ENCODE results near the gene TNS4. TPM values are rescaled to one million over a fixed set of nuclear protein-coding genes. Genes with fewer than 3 reads are reported as not detected.

TNS4 gene
- total RNA-seq, 2 experiments from 2014 or later = 7.3 to 7.6 TPM

GRCh38 chr17:40526668-40527067 is 25.2 kb upstream of the TNS4 start:
- DNase-seq = no peak
- Mint-ChIP-seq H3K27me3 (no peaks in the 10 kb centered on the region), H3K27ac (no peak overlapping the region), H3K36me3 (peaks cover 30% of the 10 kb centered on the region), H3K4me3 (no peak overlapping the region), H3K4me1 (peaks cover 26% of the 10 kb centered on the region), H3K9me3 (peaks cover 24% of the 10 kb centered on the region)

- Mint-ChIP-seq H3K4me3 (no peak overlapping the region), H3K27me3 (no peaks in the 10 kb centered on the region), H3K36me3 (peaks cover 30% of the 10 kb centered on the region), H3K27ac (no peak overlapping the region), H3K9me3 (peaks cover 24% of the 10 kb centered on the region), H3K4me1 (peaks cover 16% of the 10 kb centered on the region)
- no peak for DNase-seq
Measured at GRCh38 chr17:40525294-40525693, 23.9 kb upstream of the TNS4 start.

- no peak overlapping the region for H3K4me3 Mint-ChIP-seq
- H3K4me1 Mint-ChIP-seq = peaks cover 12% of the 10 kb centered on the region
- no peak for DNase-seq
- peaks cover 24% of the 10 kb centered on the region for H3K9me3 Mint-ChIP-seq
- peaks cover 30% of the 10 kb centered on the region for H3K36me3 Mint-ChIP-seq
- no peak overlapping the region for H3K27ac Mint-ChIP-seq
- no peaks in the 10 kb centered on the region for H3K27me3 Mint-ChIP-seq
Measured at GRCh38 chr17:40524243-40524965, 23.0 kb upstream of the TNS4 start.

- no peaks in the 10 kb centered on the region for H3K27me3 Mint-ChIP-seq
- H3K27ac Mint-ChIP-seq = no peak overlapping the region
- peaks cover 24% of the 10 kb centered on the region for H3K9me3 Mint-ChIP-seq
- no peak overlapping the region for H3K4me3 Mint-ChIP-seq
- H3K36me3 Mint-ChIP-seq = peaks cover 32% of the 10 kb centered on the region
- H3K4me1 Mint-ChIP-seq = peaks cover 19% of the 10 kb centered on the region
- no peak for DNase-seq
Measured at GRCh38 chr17:40522961-40523310, 21.5 kb upstream of the TNS4 start.

DNA sequence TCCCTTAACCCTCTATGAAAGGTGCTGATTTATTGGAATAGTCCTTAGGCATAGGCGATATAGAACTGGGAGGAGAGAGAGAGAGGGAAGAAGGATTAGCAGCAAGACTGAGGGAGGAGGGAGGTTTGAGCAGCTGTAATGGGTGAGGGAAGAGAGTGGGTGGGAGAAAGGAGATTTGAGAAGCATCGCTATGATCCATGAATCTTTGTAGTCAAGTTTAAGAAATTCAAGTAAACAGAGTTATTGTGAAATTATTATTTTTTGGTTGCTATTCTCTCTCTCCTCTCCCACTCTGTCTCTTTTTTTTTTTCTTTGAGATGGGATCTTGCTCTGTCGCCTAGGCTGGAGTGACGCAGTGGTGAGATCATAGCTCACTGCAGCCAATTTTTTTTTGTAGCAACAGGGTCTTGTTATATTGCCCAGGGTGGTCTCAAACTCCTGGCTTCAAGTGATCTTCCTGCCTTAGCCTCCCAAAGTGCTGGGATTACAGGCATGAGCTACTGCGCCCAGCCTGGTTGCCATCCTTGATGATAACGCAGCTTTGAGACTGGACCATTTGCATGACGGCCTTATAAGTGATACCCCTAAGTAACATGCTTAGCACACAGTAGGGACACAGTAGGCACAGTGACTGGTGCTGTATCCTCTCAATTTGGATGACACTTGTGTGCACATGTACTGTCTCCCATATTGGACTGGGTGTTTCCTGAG is 21.0 kb upstream of the TNS4 start:
- Mint-ChIP-seq H3K27ac (no peak overlapping the region), H3K4me1 (peaks cover 19% of the 10 kb centered on the region), H3K27me3 (no peaks in the 10 kb centered on the region), H3K4me3 (no peak overlapping the region), H3K36me3 (peaks cover 34% of the 10 kb centered on the region), H3K9me3 (peaks cover 24% of the 10 kb centered on the region)
- no peak for DNase-seq

GRCh38 chr17:40520991-40521453 is 19.6 kb upstream of the TNS4 start:
- H3K27ac Mint-ChIP-seq = no peak overlapping the region
- H3K36me3 Mint-ChIP-seq = peaks cover 35% of the 10 kb centered on the region
- no peak overlapping the region for H3K4me3 Mint-ChIP-seq
- H3K4me1 Mint-ChIP-seq = peaks cover 31% of the 10 kb centered on the region
- no peaks in the 10 kb centered on the region for H3K27me3 Mint-ChIP-seq
- no peak for DNase-seq
- peaks cover 28% of the 10 kb centered on the region for H3K9me3 Mint-ChIP-seq

GRCh38 chr17:40519089-40519775 is 17.8 kb upstream of the TNS4 start:
- H3K9me3 Mint-ChIP-seq = peaks cover 12% of the 10 kb centered on the region
- H3K27ac Mint-ChIP-seq = no peak overlapping the region
- DNase-seq = no peak
- peaks cover 21% of the 10 kb centered on the region for H3K36me3 Mint-ChIP-seq
- H3K4me1 Mint-ChIP-seq = peaks cover 46% of the 10 kb centered on the region
- H3K27me3 Mint-ChIP-seq = peaks cover 5% of the 10 kb centered on the region
- H3K4me3 Mint-ChIP-seq = no peak overlapping the region

DNA sequence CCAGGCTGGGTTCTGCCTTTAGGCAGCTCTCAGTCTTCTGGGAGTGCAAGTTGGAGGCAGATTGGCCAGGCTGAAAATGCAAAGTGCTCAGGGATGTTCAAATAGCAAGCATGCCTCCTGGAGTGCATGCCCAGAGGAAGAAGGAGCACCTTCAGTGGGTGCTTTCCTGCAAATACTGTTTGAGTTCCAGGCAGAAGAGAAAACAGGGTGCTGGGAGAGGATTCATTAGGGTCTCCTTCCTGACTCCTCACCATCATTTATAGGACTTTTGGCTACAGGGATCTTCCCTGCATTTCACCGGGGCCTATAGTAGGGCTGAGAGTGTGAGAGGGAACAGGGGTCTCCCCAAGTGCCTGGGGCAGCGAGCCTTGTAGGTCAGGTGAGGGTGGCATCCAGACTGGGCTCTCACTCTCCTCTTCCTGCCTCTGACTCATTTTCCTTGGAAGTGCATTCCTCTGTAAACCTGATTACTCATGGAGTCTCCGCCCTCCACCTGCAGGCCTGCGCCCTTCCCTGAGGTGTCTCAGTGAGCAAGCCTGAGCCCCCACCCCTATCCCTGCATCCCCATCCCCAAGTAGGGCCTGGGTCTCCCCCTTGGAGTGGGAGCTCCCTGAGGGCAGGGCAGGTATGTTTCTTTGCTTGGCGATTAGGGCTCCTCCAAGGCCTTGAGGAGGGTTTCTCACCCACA is 17.1 kb upstream of the TNS4 start:
- peak overlapping the region; percentile 16 for H3K4me3 Mint-ChIP-seq
- no peak for DNase-seq
- H3K27me3 Mint-ChIP-seq = peaks cover 12% of the 10 kb centered on the region
- peaks cover 8% of the 10 kb centered on the region for H3K9me3 Mint-ChIP-seq
- peaks cover 17% of the 10 kb centered on the region for H3K36me3 Mint-ChIP-seq
- H3K4me1 Mint-ChIP-seq = peaks cover 48% of the 10 kb centered on the region
- no peak overlapping the region for H3K27ac Mint-ChIP-seq

DNA sequence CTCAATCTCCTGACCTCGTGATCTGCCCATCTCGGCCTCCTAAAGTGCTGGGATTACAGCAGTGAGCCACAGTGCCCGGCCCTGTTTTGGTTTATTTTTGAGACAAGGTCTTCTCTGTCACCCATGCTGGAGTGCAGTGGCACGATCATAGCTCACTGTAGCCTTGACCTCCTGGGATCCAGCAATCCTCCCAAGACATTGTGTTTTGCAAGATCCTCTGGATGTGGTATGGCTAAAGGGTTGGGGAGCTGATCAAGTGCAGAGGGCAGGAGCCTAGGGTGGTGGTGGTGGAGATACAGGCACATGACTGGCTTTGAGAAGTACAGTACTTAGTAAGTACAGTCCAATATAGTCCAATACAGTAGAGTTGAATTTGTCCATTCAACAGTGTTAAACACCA is 16.6 kb upstream of the TNS4 start:
- Mint-ChIP-seq H3K9me3 (peaks cover 5% of the 10 kb centered on the region), H3K36me3 (peaks cover 11% of the 10 kb centered on the region), H3K27ac (no peak overlapping the region), H3K4me3 (peak overlapping the region; percentile 16), H3K27me3 (peaks cover 12% of the 10 kb centered on the region), H3K4me1 (peaks cover 48% of the 10 kb centered on the region)
- no peak for DNase-seq

DNA sequence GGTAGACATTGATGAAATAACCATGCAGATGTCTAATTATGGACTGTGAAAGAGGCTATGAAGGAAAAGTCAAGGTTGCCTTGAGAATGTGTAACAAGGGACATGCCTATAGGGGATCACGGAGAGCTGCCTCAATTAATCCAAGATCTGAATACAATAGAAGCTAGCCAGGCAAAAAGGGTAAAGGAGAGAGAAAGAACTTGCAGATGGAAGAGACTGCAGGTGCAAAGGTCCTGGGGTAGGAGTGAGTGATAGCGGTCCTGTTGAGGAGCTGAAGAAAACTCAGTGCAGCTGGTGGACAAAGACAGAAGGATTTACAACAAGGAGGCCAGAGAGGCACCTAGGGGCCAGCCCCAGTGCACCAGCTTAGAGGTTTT is 15.9 kb upstream of the TNS4 start:
- Mint-ChIP-seq H3K27ac (peak overlapping the region; percentile 83), H3K4me1 (peaks cover 48% of the 10 kb centered on the region), H3K9me3 (peaks cover 5% of the 10 kb centered on the region), H3K27me3 (peaks cover 12% of the 10 kb centered on the region), H3K36me3 (peaks cover 10% of the 10 kb centered on the region), H3K4me3 (peak overlapping the region; percentile 70)
- no peak for DNase-seq

DNA sequence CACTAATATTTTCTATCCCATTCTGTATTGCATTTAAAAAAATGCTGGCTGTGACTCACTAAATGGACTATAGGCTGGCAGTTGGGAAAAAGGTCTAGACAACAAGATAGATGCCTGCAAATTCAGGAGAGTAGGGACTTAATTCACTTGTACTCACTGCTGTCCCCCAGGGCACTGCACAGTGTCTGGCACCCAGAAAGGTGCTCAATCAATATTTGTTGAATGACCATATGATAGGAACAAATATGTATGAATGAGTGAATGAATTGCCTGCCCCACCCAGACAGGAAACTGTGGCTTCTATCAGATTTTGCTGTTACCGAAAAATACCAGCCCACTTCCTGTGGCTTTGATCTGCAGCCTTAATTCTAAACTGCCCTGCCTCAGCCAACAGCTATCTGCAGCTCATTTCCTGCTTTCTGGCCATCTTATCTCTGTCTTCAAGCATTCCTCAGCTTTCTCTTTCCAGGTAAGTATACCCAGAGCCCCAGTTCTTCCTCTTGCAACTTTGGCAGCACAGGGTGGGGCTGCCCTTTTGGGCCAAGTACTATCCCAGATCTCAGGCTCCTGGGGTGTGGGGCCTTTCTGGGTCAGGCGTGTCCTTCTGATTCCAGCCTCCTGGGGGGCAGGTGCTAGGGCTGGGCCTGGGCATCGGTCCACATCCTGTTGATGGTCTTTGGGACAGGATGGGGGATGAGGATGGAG is 15.3 kb upstream of the TNS4 start:
- H3K36me3 Mint-ChIP-seq = peaks cover 10% of the 10 kb centered on the region
- H3K4me3 Mint-ChIP-seq = peak overlapping the region; percentile 70
- H3K9me3 Mint-ChIP-seq = peaks cover 5% of the 10 kb centered on the region
- H3K27ac Mint-ChIP-seq = peak overlapping the region; percentile 83
- H3K27me3 Mint-ChIP-seq = peaks cover 12% of the 10 kb centered on the region
- DNase-seq = peak; percentile 65
- H3K4me1 Mint-ChIP-seq = peaks cover 47% of the 10 kb centered on the region

GRCh38 chr17:40515491-40516041 is 14.1 kb upstream of the TNS4 start:
- Mint-ChIP-seq H3K27me3 (peaks cover 12% of the 10 kb centered on the region), H3K4me1 (peaks cover 42% of the 10 kb centered on the region), H3K27ac (peak overlapping the region; percentile 83), H3K9me3 (peaks cover 5% of the 10 kb centered on the region), H3K4me3 (peak overlapping the region; percentile 26), H3K36me3 (peaks cover 10% of the 10 kb centered on the region)
- no peak for DNase-seq

GRCh38 chr17:40515011-40515410 is 13.6 kb upstream of the TNS4 start:
- H3K27ac Mint-ChIP-seq = no peak overlapping the region
- H3K36me3 Mint-ChIP-seq = peaks cover 10% of the 10 kb centered on the region
- H3K27me3 Mint-ChIP-seq = peaks cover 12% of the 10 kb centered on the region
- no peak overlapping the region for H3K4me3 Mint-ChIP-seq
- peaks cover 42% of the 10 kb centered on the region for H3K4me1 Mint-ChIP-seq
- DNase-seq = no peak
- peaks cover 5% of the 10 kb centered on the region for H3K9me3 Mint-ChIP-seq

Data from activated naive CD8-positive, alpha-beta T cell treated with anti-CD3 and anti-CD28 coated beads for 36 hours (primary cell).